ENCODE measurements around the gene TMED6.

TMED6 gene

GRCh38 chr16:69350536-69351133, 951 bp downstream of the TMED6 start:
- DNase-seq: no peak

GRCh38 chr16:69349536-69349935, 2.0 kb downstream of the TMED6 start:
- DNase-seq: no peak

GRCh38 chr16:69348222-69348621, 3.4 kb downstream of the TMED6 start:
- no peak for DNase-seq

GRCh38 chr16:69346683-69347082, 4.9 kb downstream of the TMED6 start:
- no peak for DNase-seq

GRCh38 chr16:69345923-69346322, 5.7 kb downstream of the TMED6 start:
- DNase-seq: no peak

- no peak for DNase-seq
Observed at GRCh38 chr16:69344171-69344570, 7.4 kb downstream of the TMED6 start.

- DNase-seq: no peak
Observed at GRCh38 chr16:69340095-69340644, 11.4 kb downstream of the TMED6 start.

GRCh38 chr16:69339289-69340094, 12.1 kb downstream of the TMED6 start, which contains the start of the genes COG8 and NIP7:
TSS of gene COG8 (minus strand) at chr16:69339564. CDS start at chr16:69339552, 12 bp downstream.
TSS of gene NIP7 (plus strand) at chr16:69339772. CDS start at chr16:69339830, 58 bp downstream.
- DNase-seq: peak; percentile 88

GRCh38 chr16:69338557-69339288, 12.9 kb downstream of the TMED6 start:
- DNase-seq: no peak

- no peak for DNase-seq
Observed at GRCh38 chr16:69334696-69335095, 16.9 kb downstream of the TMED6 start.

GRCh38 chr16:69330286-69331109, 21.1 kb downstream of the TMED6 start, which contains the start of gene PDF:
TSS of gene PDF (minus strand) at chr16:69330588. CDS start at chr16:69330570, 18 bp downstream.
- DNase-seq: peak; percentile 76

- DNase-seq: peak; percentile 37
Observed at GRCh38 chr16:69329369-69330285, 22.0 kb downstream of the TMED6 start.

GRCh38 chr16:69328854-69329316, 22.7 kb downstream of the TMED6 start:
- no peak for DNase-seq

- no peak for DNase-seq
Observed at GRCh38 chr16:69327585-69328310, 23.8 kb downstream of the TMED6 start.

GRCh38 chr16:69326172-69326873, 25.3 kb downstream of the TMED6 start:
- no peak for DNase-seq

GRCh38 chr16:69325784-69326171, 25.8 kb downstream of the TMED6 start:
- DNase-seq: no peak

- no peak for DNase-seq
Observed at GRCh38 chr16:69324585-69325253, 26.9 kb downstream of the TMED6 start.

- no peak for DNase-seq
Observed at GRCh38 chr16:69324013-69324531, 27.5 kb downstream of the TMED6 start.

GRCh38 chr16:69323415-69323814, 28.2 kb downstream of the TMED6 start:
- no peak for DNase-seq

Measured in T-helper 9 cell (primary cell).